ENCODE measurements around the gene PLA1A. TPM values are rescaled to one million over a fixed set of nuclear protein-coding genes. Genes with fewer than 3 reads are reported as not detected.

The PLA1A gene
- total and polyA plus RNA-seq, 2 donors (not counting 3 experiments of a cell fraction or from before 2014, with no cell fraction given), result 0.07 TPM; not detected in 1

DNA sequence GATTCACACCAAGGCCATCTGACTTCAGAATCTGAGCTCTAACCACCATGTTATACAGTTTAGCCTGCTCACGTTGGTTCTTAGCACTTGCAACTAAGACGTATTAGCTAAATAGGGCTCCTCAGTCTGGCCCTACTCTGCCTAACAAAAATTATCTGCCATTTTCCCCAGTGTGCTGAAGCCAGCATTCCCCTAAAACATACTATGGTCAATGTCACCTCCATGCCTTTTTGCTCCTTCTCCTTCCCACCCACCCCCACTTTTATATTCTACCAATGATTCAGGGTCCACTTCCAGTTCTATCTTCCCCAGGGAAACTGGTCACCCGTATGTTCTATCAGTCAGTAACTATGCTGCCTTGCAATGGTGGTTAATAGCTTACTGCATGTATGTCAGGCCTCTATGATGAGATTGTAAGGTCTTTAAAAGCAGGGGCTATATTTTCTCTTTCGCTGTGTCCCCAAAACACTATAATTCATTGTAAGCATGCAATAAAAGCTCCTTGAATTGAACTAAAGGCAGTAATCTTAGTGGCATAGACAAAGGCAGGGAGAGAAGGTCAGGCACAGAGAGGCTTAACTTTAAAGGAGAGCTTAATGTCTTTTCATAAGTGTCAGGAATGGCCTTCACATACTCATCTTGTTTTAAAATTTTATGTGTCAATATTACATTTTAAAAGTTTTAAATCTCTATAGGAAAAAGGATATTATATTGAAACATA is 39.4 kb downstream of the PLA1A start:
- POLR2A ChIA-PET, result interaction anchor here (0.5 to 0.7 kb wide), 3 partner anchors 22 to 455 kb away, joined by 3 read pairs; no protein-coding TSS in a partner anchor
- CTCF ChIA-PET, result interaction anchor here (1.1 to 1.9 kb wide), 4 partner anchors 10 to 138 kb away, joined by 4 to 5 read pairs (median 4); no protein-coding TSS in a partner anchor
- H4K20me1 ChIP-seq (replicated peaks; ENCODE audit: control insufficient read depth, extremely low read depth, insufficient read depth, low read length), result no peaks in the 10 kb centered on the region
- TF ChIP-seq CTCF (IDR thresholded peaks at IDR 0.05; ENCODE audit: extremely low read depth in 1 of 2, insufficient read depth in 1 of 2, low read depth in 1 of 2, low read length in 2 of 2) (no peak), JUN (IDR thresholded peaks at IDR 0.05; ENCODE audit: borderline replicate concordance, insufficient read depth, insufficient read length, low read depth) (no peak), POLR2A (IDR thresholded peaks at IDR 0.05; ENCODE audit: low read depth, low read length) (no peak), EZH2 (IDR thresholded peaks at IDR 0.05; ENCODE audit: borderline replicate concordance, low read depth, low read length, severe bottlenecking) (no peak), POLR2AphosphoS5 (IDR thresholded peaks at IDR 0.05; ENCODE audit: insufficient read depth, low read depth, low read length) (no peak), MYC (IDR thresholded peaks at IDR 0.05; ENCODE audit: low read depth, low read length) (no peak), GATA2 (IDR thresholded peaks at IDR 0.05; ENCODE audit: insufficient read depth, insufficient read length, low read depth, low read length) (no peak), FOS (IDR thresholded peaks at IDR 0.05; ENCODE audit: borderline replicate concordance, insufficient read depth, low read length) (no peak)
- TF ChIP-seq, protein P1, sequence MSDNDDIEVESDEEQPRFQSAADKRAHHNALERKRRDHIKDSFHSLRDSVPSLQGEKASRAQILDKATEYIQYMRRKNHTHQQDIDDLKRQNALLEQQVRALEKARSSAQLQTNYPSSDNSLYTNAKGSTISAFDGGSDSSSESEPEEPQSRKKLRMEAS (IDR thresholded peaks at IDR 0.05; ENCODE audit: insufficient read depth, insufficient read length), result no peak
- dilution Hi-C loops (cut with MboI; ENCODE audit: extremely low pct_ligation_motif_present, low sequenced_read_pairs), result no loop called here
- no peak overlapping the region for H3K9ac ChIP-seq (replicated peaks; ENCODE audit: extremely low read depth, insufficient read depth, low read length)
- no peak for FAIRE-seq
- H3K4me1 ChIP-seq (ENCODE audit: control insufficient read depth, extremely low read depth, insufficient read depth, low read length), result peaks cover 34% of the 10 kb centered on the region
- no TSS peak for BruUV-seq (replicated peaks)
- DNase-seq (ENCODE audit: low read depth, low spot score), result no peak
- H3K79me2 ChIP-seq (ENCODE audit: control insufficient read depth, insufficient read depth, low read length), result no peaks in the 10 kb centered on the region
- H3K4me2 ChIP-seq (ENCODE audit: insufficient read depth, low read length), result no peak overlapping the region
- peak overlapping the region; percentile 6 for H2AFZ ChIP-seq (ENCODE audit: low read depth, low read length)
- H3K9me1 ChIP-seq (replicated peaks; ENCODE audit: control insufficient read depth, extremely low read depth, insufficient read depth, low read length), result no peaks in the 10 kb centered on the region
- no peaks in the 10 kb centered on the region for H3K36me3 ChIP-seq (ENCODE audit: control insufficient read depth in 2 of 2, extremely low read depth in 1 of 2, insufficient read depth in 2 of 2, low read length in 2 of 2)
- intact Hi-C loops (cut with micrococcal nuclease), result loop anchor here (2.0 kb wide), 1 partner anchor 40 kb away; the partner anchor contains the start of gene COX17
- H3K27ac ChIP-seq (ENCODE audit: insufficient read depth, low read depth, low read length), result peak overlapping the region; percentile 80
- H3K27me3 ChIP-seq (ENCODE audit: control insufficient read depth in 2 of 2, insufficient read depth in 2 of 2, low read length in 2 of 2), result no peaks in the 10 kb centered on the region
- H3K4me3 ChIP-seq (replicated peaks in 1 of 3; ENCODE audit: insufficient read depth in 1 of 3, low read depth in 1 of 3, low read length in 3 of 3), result no peak overlapping the region
- H3K9me3 ChIP-seq (replicated peaks; ENCODE audit: control insufficient read depth, insufficient read depth, low read length), result no peaks in the 10 kb centered on the region

All from endothelial cell of umbilical vein (primary cell).